ENCODE measurements around the gene TEX44. TPM values are rescaled to one million over a fixed set of nuclear protein-coding genes. Genes with fewer than 3 reads are reported as not detected.

Gene TEX44
- polyA plus RNA-seq, 1 donor from 2014 or later = not detected

DNA sequence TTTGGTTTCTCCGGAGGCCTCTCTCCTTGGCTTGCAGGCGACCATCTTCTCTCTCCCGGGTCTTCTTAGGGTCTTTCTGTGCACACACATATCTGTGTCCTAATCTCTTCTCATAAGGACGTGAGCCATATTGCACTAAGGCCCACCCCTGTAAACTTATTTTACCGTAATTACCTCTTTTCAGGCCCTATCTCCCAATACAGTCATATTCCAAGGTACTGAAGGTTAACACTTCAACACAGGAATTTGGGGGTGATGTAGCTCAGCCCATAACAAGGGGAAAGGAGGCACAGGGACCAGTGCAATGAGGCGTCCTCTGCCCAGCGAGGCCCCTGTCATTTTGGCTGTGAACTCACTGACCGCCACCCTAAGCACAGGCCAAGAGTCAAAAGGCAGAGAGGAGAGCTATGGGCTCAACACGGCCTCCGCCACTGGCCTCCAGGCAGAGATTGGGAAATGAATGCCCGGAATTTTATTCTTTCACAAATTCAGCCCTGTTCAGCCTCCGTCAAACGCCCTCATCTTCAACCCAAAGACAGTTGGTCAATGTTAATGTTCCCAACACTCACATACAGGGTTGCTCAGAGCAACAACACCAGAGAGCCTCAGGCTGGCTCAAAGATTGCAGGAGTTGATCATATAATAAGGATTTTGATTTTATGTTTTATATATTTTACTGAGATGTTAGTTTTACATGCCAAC, 46.5 kb upstream of the TEX44 start:
- Histone ChIP-seq H3K27ac (ENCODE audit: low read length) (no peak overlapping the region), H3K79me2 (replicated peaks; ENCODE audit: insufficient read depth, low read length) (no peaks in the 10 kb centered on the region), H3K9me2 (ENCODE audit: insufficient read depth, low read length) (no peaks in the 10 kb centered on the region), H4K20me1 (ENCODE audit: insufficient read depth) (no peaks in the 10 kb centered on the region), H3K4me2 (ENCODE audit: low read length) (no peak overlapping the region), H3K27me3 (ENCODE audit: insufficient read depth, low read depth, low read length) (no peaks in the 10 kb centered on the region), H3K4me3 (ENCODE audit: low read length) (no peak overlapping the region), H3K36me3 (ENCODE audit: insufficient read depth, low read length) (no peaks in the 10 kb centered on the region), H3K9me3 (ENCODE audit: low read length) (no peaks in the 10 kb centered on the region), H2AFZ (ENCODE audit: low read depth, low read length) (no peak overlapping the region), H3K9ac (ENCODE audit: low read length) (no peak overlapping the region), H3F3A (ENCODE audit: insufficient read depth, low read length, poor library complexity, severe bottlenecking) (no peaks in the 10 kb centered on the region)
- TF ChIP-seq CTCF (IDR thresholded peaks at IDR 0.05; ENCODE audit: poor library complexity, severe bottlenecking) (no peak), EP300 (conservative IDR thresholded peaks at IDR 0.05; ENCODE audit: poor library complexity, severe bottlenecking) (no peak), RAD21 (conservative IDR thresholded peaks at IDR 0.05) (no peak), POLR2AphosphoS5 (IDR thresholded peaks at IDR 0.05) (no peak), EZH2 (IDR thresholded peaks at IDR 0.05; ENCODE audit: borderline replicate concordance, insufficient read depth, low read length, poor library complexity, severe bottlenecking) (no peak), MXI1 (conservative IDR thresholded peaks at IDR 0.05; ENCODE audit: poor library complexity, severe bottlenecking) (no peak), SMC3 (conservative IDR thresholded peaks at IDR 0.05; ENCODE audit: poor library complexity) (no peak), REST (IDR thresholded peaks at IDR 0.05; ENCODE audit: borderline replicate concordance) (no peak), TAF1 (IDR thresholded peaks at IDR 0.05; ENCODE audit: low read depth) (no peak)

- Histone ChIP-seq H3K27ac (ENCODE audit: low read length) (no peak overlapping the region), H2AFZ (ENCODE audit: low read depth, low read length) (no peak overlapping the region), H3K9me2 (ENCODE audit: insufficient read depth, low read length) (no peaks in the 10 kb centered on the region), H3K9me3 (ENCODE audit: low read length) (no peaks in the 10 kb centered on the region), H3K36me3 (ENCODE audit: insufficient read depth, low read length) (no peaks in the 10 kb centered on the region), H3K27me3 (ENCODE audit: insufficient read depth, low read depth, low read length) (no peaks in the 10 kb centered on the region), H3K9ac (ENCODE audit: low read length) (no peak overlapping the region), H3K4me3 (ENCODE audit: low read length) (no peak overlapping the region), H3K79me2 (replicated peaks; ENCODE audit: insufficient read depth, low read length) (no peaks in the 10 kb centered on the region), H4K20me1 (ENCODE audit: insufficient read depth) (no peaks in the 10 kb centered on the region), H3F3A (ENCODE audit: insufficient read depth, low read length, poor library complexity, severe bottlenecking) (no peaks in the 10 kb centered on the region), H3K4me2 (ENCODE audit: low read length) (no peak overlapping the region)
- TF ChIP-seq RAD21 (conservative IDR thresholded peaks at IDR 0.05) = no peak
- no peak for TF ChIP-seq POLR2AphosphoS5 (IDR thresholded peaks at IDR 0.05)
- TF ChIP-seq SMC3 (conservative IDR thresholded peaks at IDR 0.05; ENCODE audit: poor library complexity) = no peak
- TF ChIP-seq MXI1 (conservative IDR thresholded peaks at IDR 0.05; ENCODE audit: poor library complexity, severe bottlenecking) = no peak
- no peak for TF ChIP-seq EZH2 (IDR thresholded peaks at IDR 0.05; ENCODE audit: borderline replicate concordance, insufficient read depth, low read length, poor library complexity, severe bottlenecking)
- TF ChIP-seq CTCF (IDR thresholded peaks at IDR 0.05; ENCODE audit: poor library complexity, severe bottlenecking) = no peak
- no peak for TF ChIP-seq TAF1 (IDR thresholded peaks at IDR 0.05; ENCODE audit: low read depth)
- no peak for TF ChIP-seq REST (IDR thresholded peaks at IDR 0.05; ENCODE audit: borderline replicate concordance)
- TF ChIP-seq EP300 (conservative IDR thresholded peaks at IDR 0.05; ENCODE audit: poor library complexity, severe bottlenecking) = no peak
These were observed 45.2 kb upstream of the TEX44 start for GRCh38 chr2:231547315-231548110.

All from neural cell (in vitro differentiated cells).